ENCODE measurements around the gene COL10A1.
A peak's percentile ranks its signal among the peaks of the same experiment; 100 is the strongest.

The COL10A1 gene

DNA sequence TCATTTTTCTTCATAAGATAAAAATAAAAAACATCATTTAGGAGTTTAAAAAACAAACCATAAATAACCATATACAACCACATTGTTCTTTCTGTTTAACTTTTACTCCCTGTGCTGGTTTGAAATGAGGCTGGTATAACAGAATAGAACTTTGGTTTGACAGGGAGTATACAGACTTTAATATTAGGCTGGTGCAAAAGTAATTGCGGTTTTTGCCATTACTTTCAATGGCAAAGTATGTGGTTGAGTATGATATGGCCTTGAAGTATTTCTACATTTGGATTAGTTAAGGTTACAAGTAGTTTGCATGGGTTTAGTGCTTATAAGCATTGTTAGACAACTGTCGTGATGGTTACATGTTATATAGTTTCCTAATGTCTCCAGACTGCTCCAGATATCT, 29.0 kb upstream of the COL10A1 start:
- no peak for DNase-seq (ENCODE audit: low read depth)
- in situ Hi-C loops (cut with HindIII; ENCODE audit: low sequenced_read_pairs), result no loop called here
- TF ChIP-seq, protein P1, sequence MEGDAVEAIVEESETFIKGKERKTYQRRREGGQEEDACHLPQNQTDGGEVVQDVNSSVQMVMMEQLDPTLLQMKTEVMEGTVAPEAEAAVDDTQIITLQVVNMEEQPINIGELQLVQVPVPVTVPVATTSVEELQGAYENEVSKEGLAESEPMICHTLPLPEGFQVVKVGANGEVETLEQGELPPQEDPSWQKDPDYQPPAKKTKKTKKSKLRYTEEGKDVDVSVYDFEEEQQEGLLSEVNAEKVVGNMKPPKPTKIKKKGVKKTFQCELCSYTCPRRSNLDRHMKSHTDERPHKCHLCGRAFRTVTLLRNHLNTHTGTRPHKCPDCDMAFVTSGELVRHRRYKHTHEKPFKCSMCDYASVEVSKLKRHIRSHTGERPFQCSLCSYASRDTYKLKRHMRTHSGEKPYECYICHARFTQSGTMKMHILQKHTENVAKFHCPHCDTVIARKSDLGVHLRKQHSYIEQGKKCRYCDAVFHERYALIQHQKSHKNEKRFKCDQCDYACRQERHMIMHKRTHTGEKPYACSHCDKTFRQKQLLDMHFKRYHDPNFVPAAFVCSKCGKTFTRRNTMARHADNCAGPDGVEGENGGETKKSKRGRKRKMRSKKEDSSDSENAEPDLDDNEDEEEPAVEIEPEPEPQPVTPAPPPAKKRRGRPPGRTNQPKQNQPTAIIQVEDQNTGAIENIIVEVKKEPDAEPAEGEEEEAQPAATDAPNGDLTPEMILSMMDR (IDR thresholded peaks at IDR 0.05; ENCODE audit: low read depth, low read length, missing control alignments), result no peak
- no peak overlapping the region for H3K4me3 ChIP-seq (ENCODE audit: low read depth, low read length)

DNA sequence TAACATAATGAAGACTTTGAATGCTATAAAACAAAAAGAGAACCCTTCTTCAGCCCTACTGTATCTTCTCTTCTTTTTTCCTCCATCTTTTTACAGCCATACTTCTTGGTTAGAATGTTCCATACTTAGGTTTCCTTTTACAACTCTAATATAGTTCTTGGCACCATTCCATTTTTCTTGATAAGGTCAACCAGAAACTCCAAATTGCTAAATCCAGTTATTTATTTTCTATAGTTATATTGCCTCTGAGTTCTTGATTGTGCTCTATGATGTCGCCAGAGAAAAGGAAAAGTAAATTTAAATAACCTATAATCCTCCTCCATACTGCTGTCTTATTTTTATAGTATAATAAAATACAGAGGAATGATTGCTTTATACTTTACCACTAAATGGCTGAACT, 26.7 kb upstream of the COL10A1 start:
- in situ Hi-C loops (cut with HindIII; ENCODE audit: low sequenced_read_pairs), result no loop called here
- DNase-seq (ENCODE audit: low read depth), result no peak
- TF ChIP-seq, protein P1 (IDR thresholded peaks at IDR 0.05; ENCODE audit: low read depth, low read length, missing control alignments), result no peak
- H3K4me3 ChIP-seq (ENCODE audit: low read depth, low read length), result no peak overlapping the region

DNA sequence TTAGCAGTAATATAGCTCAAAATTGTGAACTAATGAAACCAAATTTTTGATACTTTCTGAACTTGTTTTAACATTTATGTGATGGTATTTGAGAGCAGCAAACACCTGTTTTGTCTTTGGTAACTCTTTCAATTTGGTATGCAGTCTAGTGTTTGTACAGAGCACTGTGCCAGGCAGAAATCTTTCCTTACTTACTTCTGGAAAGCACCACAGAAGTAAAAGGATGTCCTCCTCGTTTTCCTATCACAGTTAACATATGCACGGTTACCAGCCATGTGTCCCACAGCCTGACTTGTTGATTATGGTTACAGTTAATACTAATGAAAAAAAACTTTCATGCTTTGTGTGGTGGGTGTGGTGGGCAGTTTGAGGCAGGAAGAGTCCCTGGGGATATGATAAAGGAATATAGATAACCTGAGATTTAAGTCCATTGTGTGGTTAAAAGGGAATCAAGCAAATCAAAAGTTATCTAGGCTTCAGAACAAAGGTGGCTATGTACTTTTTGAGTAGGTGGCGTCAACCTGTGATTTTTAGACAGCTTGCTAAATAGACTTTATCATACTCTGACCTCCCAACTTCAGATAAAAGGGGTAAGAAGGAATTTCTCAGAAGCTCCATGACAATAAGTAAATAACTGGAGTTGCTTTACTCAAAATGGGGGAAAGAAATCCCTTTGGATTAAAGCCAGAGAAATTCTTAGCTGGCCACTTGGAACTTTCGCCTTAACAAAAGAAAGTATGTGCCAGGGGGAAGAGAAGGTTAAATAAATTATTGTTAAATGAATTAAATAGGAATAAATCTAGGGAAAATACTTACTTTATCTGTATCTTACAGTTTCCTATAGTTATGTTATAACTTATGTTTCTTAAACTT, 20.1 kb upstream of the COL10A1 start:
- TF ChIP-seq, protein P1 (IDR thresholded peaks at IDR 0.05; ENCODE audit: low read depth, low read length, missing control alignments), result no peak
- DNase-seq (ENCODE audit: low read depth), result no peak

DNA sequence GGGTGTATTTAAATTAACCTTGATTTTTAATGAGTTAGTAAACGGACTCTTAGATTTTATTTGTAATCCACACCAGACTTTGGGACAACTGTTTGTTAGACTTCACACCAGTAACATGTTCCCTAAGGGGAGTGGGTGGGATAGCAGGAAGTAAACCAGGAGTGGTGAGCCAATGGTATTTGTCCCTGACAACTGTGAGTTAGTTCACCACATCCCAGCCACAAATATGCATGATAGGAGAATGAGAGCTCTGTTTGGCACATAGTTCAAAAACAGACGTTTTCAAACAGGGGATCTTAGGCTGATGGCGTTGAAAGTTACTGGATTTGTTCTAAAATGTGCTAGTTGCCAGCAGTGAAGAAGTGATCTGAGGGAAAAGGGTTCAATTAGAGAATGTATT, 18.7 kb upstream of the COL10A1 start:
- H3K4me3 ChIP-seq (ENCODE audit: low read depth, low read length), result no peak overlapping the region
- peak; percentile 86 for DNase-seq (ENCODE audit: low read depth)
- in situ Hi-C loops (cut with HindIII; ENCODE audit: low sequenced_read_pairs), result no loop called here
- TF ChIP-seq, protein P1 (IDR thresholded peaks at IDR 0.05; ENCODE audit: low read depth, low read length, missing control alignments), result no peak

More for the DNA sequence above, 20.1 kb upstream of the COL10A1 start:
- in situ Hi-C loops (cut with HindIII; ENCODE audit: low sequenced_read_pairs), result no loop called here
- no peak overlapping the region for H3K4me3 ChIP-seq (ENCODE audit: low read depth, low read length)

DNA sequence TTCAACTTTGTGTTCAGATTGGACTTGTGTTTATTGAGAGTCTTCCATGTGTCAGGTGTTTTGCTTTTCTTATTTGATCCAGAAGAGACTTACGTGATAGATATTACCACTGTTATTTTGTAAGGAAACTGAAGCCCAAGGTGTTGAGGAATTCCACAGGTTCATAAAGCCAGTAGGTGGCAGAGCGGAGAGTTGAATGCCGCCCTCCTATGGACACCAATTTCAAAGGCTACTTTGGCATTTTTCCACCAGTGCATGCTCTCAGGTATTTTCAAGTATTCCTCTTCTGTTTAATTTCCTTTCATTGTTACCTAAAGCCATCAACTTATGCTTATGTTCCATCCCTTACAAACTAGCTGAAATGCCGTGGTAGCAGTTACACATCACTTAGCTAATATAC, 14.0 kb upstream of the COL10A1 start:
- DNase-seq (ENCODE audit: low read depth), result no peak
- in situ Hi-C loops (cut with HindIII; ENCODE audit: low sequenced_read_pairs), result no loop called here
- TF ChIP-seq, protein P1 (IDR thresholded peaks at IDR 0.05; ENCODE audit: low read depth, low read length, missing control alignments), result no peak
- no peak overlapping the region for H3K4me3 ChIP-seq (ENCODE audit: low read depth, low read length)

DNA sequence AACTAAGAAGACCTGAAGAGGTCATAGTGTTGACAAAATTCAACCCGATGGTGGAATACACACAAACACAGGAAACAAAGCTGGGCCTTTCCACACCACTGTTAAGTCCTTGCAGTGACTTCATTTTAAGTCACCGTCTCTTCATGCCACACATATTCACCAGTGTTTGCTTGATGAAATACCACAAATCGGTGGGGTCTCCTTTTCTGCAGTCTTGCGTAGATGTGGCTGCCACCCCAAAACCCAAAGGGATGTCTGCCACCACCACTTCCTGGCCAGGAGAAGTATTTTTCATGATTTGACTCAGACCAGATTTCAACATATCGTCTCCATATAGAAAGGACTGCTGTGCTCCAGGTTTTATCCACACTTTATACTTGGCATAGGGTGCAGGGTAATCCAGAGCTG, 11.0 kb upstream of the COL10A1 start:
- no peak overlapping the region for H3K4me3 ChIP-seq (ENCODE audit: low read depth, low read length)
- in situ Hi-C loops (cut with HindIII; ENCODE audit: low sequenced_read_pairs), result no loop called here
- no peak for DNase-seq (ENCODE audit: low read depth)
- TF ChIP-seq, protein P1 (IDR thresholded peaks at IDR 0.05; ENCODE audit: low read depth, low read length, missing control alignments), result no peak

Measured in astrocyte of the cerebellum (primary cell).